PC-3 (cell line): ENCODE data around the gene C15orf39.

Source experiments
- CTCF ChIP-seq: fragments of 300-600 bp; sonication (generic); conservative IDR thresholded peaks from 2 replicates; pipeline ENCODE4 v1.5.1; 2017; ENCODE audit warnings: antibody characterized with exemption, low read depth, mild to moderate bottlenecking, low read length
- EZH2phosphoT487 ChIP-seq: fragments of 300-600 bp; sonication (generic); IDR thresholded peaks from 2 replicates; pipeline ENCODE4 v1.6.1; 2018; ENCODE audit warnings: mild to moderate bottlenecking, antibody characterized with exemption, low read length, borderline replicate concordance

GRCh38 chr15:75235051-75235673 lies 33.5 kb downstream of the C15orf39 start:
- no peak for TF ChIP-seq CTCF
- no peak for TF ChIP-seq EZH2phosphoT487
